ENCODE results near the gene SH3BP2.

Gene SH3BP2

GRCh38 chr4:2803624-2804448 lies 11.0 kb downstream of the SH3BP2 start:
- no peak for DNase-seq (ENCODE audit: low read depth in 2 of 2)

- no peak for DNase-seq (ENCODE audit: low read depth in 2 of 2)
Observed at GRCh38 chr4:2804449-2804972, 11.6 kb downstream of the SH3BP2 start.

- no peak for DNase-seq (ENCODE audit: low read depth in 2 of 2)
Observed at GRCh38 chr4:2804973-2805501, 12.2 kb downstream of the SH3BP2 start.

GRCh38 chr4:2805712-2806389 lies 13.0 kb downstream of the SH3BP2 start:
- no peak for DNase-seq (ENCODE audit: low read depth in 2 of 2)

- DNase-seq (ENCODE audit: low read depth in 2 of 2), result no peak
Observed at GRCh38 chr4:2806390-2807355, 13.8 kb downstream of the SH3BP2 start.

- no peak for DNase-seq (ENCODE audit: low read depth in 2 of 2)
Observed at GRCh38 chr4:2807571-2807970, 14.7 kb downstream of the SH3BP2 start.

GRCh38 chr4:2808001-2808400 lies 15.1 kb downstream of the SH3BP2 start:
- DNase-seq (ENCODE audit: low read depth in 2 of 2), result no peak

- no peak for DNase-seq (ENCODE audit: low read depth in 2 of 2)
Observed at GRCh38 chr4:2809610-2810180, 16.8 kb downstream of the SH3BP2 start.

GRCh38 chr4:2810388-2810787 lies 17.5 kb downstream of the SH3BP2 start:
- no peak for DNase-seq (ENCODE audit: low read depth in 2 of 2)

GRCh38 chr4:2811830-2812611 lies 19.1 kb downstream of the SH3BP2 start:
- peak in 1 of 2 donors; percentile 45 for DNase-seq (ENCODE audit: low read depth in 2 of 2)

GRCh38 chr4:2812612-2813354 lies 19.9 kb downstream of the SH3BP2 start:
- peak in 1 of 2 donors; percentile 28 for DNase-seq (ENCODE audit: low read depth in 2 of 2)

GRCh38 chr4:2813446-2814405 lies 20.8 kb downstream of the SH3BP2 start:
- DNase-seq (ENCODE audit: low read depth in 2 of 2), result no peak

GRCh38 chr4:2814627-2815270 lies 21.9 kb downstream of the SH3BP2 start:
- no peak for DNase-seq (ENCODE audit: low read depth in 2 of 2)

- no peak for DNase-seq (ENCODE audit: low read depth in 2 of 2)
Observed at GRCh38 chr4:2816401-2816954, 23.6 kb downstream of the SH3BP2 start.

GRCh38 chr4:2817137-2817536 lies 24.3 kb downstream of the SH3BP2 start:
- no peak for DNase-seq (ENCODE audit: low read depth in 2 of 2)

GRCh38 chr4:2817701-2818350 lies 24.9 kb downstream of the SH3BP2 start:
- peak in 1 of 2 donors; percentile 40 for DNase-seq (ENCODE audit: low read depth in 2 of 2)

- DNase-seq (ENCODE audit: low read depth in 2 of 2), result no peak
Observed at GRCh38 chr4:2818351-2818939, 25.6 kb downstream of the SH3BP2 start.
